HepG2 (cell line): Measurements from ENCODE around the gene SYNDIG1.

Experiments used
- CBX5 ChIP-seq: sonication (generic); formaldehyde crosslinking; IDR thresholded peaks from 2 replicates; pipeline ENCODE4 v1.4.0; 2020; ENCODE audit warnings: missing genetic modification reagents, borderline replicate concordance
- HNRNPH1 ChIP-seq: fragments of 200-400 bp; formaldehyde crosslinking; optimal IDR thresholded peaks from 2 replicates; pipeline ENCODE3; 2017; ENCODE audit warnings: mild to moderate bottlenecking, low read depth, low read length
- RAD51 ChIP-seq: fragments of 450-650 bp; IDR thresholded peaks from 2 replicates; pipeline ENCODE4 v1.6.1; 2016; ENCODE audit warnings: borderline replicate concordance
- ZNF782 ChIP-seq: sonication (generic); formaldehyde crosslinking; IDR thresholded peaks from 2 replicates; pipeline ENCODE4 v1.4.0; 2020; ENCODE audit warnings: missing genetic modification reagents, mild to moderate bottlenecking, borderline replicate concordance
- TF ChIP-seq, protein P1 (sequence below): IDR thresholded peaks from 2 replicates; pipeline ENCODE4 v1.6.1; 2012; ENCODE audit warnings: inconsistent platforms

DNA sequence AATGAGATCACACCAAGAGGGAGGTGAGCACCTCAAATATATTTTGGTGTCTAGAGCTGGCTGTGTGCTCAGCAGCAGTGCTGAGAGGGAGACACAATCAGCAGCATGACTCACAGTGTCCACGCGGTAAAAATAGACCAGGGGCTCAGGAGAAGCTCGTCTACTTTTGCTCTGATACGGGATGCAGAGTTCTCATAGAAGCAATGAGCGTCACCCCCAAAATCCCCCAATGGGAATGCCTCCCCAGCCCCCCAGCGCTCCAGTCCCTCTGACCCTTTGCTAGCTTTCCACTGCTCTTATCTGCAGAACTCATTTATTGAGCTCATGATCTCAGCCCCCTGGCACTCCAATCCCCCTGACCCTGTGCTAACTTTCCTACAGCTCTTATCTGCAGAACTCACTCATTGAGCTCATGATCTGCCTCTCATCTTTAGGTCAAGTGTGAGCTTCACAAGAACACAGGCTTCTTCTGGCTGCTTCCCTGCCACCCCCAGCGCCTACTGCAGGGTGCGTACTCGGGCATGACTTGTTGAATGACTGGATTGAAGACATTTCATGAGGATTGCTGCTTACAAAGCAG is 34.0 kb downstream of the SYNDIG1 start:
- TF ChIP-seq HNRNPH1 (no peak), CBX5 (CRISPR knock-in tag) (no peak), RAD51 (no peak), ZNF782 (CRISPR knock-in tag) (no peak)
- TF ChIP-seq, protein P1, sequence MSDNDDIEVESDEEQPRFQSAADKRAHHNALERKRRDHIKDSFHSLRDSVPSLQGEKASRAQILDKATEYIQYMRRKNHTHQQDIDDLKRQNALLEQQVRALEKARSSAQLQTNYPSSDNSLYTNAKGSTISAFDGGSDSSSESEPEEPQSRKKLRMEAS, result no peak
